CMK (cell line): ENCODE measurements around the gene STRN3.
"Not testable (repeated sequence)": the region's sequence is repeated elsewhere in the genome, so short reads cannot be mapped to it uniquely, and the experiment has no call there.

Experiments
- DNase-seq: peaks from one replicate; pipeline ENCODE4 v3.0.0-alpha.2; 2010; ENCODE audit warnings: low read depth

Gene STRN3

GRCh38 chr14:30907659-30908057 lies 118.5 kb downstream of the STRN3 start:
- DNase-seq, result no peak

- no peak for DNase-seq
These were observed 119.2 kb downstream of the STRN3 start for GRCh38 chr14:30906752-30907658.

- DNase-seq, result no peak
These were observed 122.7 kb downstream of the STRN3 start for GRCh38 chr14:30903285-30904124.

- not testable (repeated sequence) for DNase-seq
These were observed 129.1 kb downstream of the STRN3 start for GRCh38 chr14:30897121-30897520.

- no peak for DNase-seq
These were observed 129.7 kb downstream of the STRN3 start for GRCh38 chr14:30896435-30896834.

- DNase-seq, result no peak
These were observed 131.2 kb downstream of the STRN3 start for GRCh38 chr14:30894923-30895515.

- DNase-seq, result no peak
These were observed 132.4 kb downstream of the STRN3 start for GRCh38 chr14:30893819-30894218.

- DNase-seq, result no peak
These were observed 137.0 kb downstream of the STRN3 start for GRCh38 chr14:30889244-30889594.

- no peak for DNase-seq
These were observed 137.5 kb downstream of the STRN3 start for GRCh38 chr14:30888480-30889243.

GRCh38 chr14:30885840-30886740 lies 140.1 kb downstream of the STRN3 start:
- DNase-seq, result no peak

- DNase-seq, result no peak
These were observed 141.3 kb downstream of the STRN3 start for GRCh38 chr14:30884901-30885300.

- DNase-seq, result no peak
These were observed 142.5 kb downstream of the STRN3 start for GRCh38 chr14:30883508-30884294.

GRCh38 chr14:30882431-30882830 lies 143.7 kb downstream of the STRN3 start:
- DNase-seq, result no peak

- DNase-seq, result no peak
These were observed 149.5 kb downstream of the STRN3 start for GRCh38 chr14:30876692-30877091.

- no peak for DNase-seq
These were observed 150.5 kb downstream of the STRN3 start for GRCh38 chr14:30875788-30876053.

- no peak for DNase-seq
These were observed 151.0 kb downstream of the STRN3 start for GRCh38 chr14:30874999-30875787.

- DNase-seq, result no peak
These were observed 151.8 kb downstream of the STRN3 start, which contains the start of gene COCH for GRCh38 chr14:30874120-30874998. Gene COCH (plus strand): TSS chr14:30874559. CDS start chr14:30874939, 380 bp downstream.
